Measurements from ENCODE around the gene CNIH3.

CNIH3 gene

DNA sequence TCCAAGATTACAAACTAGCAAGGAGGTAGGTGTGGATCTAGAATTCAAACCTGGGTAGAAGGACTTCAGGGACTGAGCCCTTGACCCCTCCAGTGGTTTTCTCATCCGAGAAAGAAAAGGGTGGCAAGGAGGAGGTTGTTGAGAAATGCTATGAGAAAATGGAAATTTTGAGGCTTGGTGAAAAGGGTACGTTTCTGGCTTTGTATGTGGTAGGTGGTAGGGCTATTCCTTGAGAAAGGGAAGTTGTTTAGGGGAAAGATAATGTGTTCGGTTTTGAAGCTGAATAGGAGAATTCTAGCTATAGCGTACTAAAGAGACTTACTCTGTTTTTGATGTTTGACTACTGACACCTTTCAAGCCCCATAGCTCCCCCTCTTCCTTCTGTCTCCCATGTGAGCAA, 133.8 kb downstream of the CNIH3 start:
- no peak for DNase-seq

DNA sequence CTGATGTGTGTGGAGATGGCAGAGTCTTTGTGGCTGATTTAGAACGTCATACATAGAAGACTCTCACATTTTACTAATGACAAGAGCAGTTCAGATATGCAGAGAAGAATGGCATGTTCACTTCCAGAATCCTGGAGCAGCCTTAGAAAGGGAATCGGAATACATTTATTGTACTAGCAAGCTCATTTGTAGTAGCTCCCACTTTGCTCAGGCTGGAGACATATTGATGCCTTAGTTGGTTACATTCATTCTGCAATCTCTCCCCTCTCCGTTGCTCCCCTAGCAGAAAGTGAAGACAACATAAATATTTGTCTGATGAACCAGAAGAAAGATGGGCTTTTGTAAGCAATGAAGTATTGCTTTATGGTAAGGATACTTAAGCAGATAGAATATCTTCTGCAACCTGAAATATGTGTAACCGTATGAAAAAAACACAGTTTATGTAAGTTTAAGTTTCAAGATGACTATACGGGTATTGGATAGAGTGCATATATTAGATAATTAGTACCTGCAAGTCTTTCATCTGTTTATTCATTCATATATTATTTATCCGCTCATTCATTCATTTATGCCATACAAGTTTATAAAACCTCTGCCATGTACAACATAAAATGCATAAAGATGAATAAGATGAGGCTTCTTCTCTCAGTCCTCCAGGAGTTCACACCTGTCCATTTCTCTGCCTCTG, 135.7 kb downstream of the CNIH3 start:
- DNase-seq = no peak

- DNase-seq = no peak
These were observed 137.4 kb downstream of the CNIH3 start for GRCh38 chr1:224753491-224753890.

GRCh38 chr1:224755586-224755985, 139.5 kb downstream of the CNIH3 start:
- DNase-seq = no peak

DNA sequence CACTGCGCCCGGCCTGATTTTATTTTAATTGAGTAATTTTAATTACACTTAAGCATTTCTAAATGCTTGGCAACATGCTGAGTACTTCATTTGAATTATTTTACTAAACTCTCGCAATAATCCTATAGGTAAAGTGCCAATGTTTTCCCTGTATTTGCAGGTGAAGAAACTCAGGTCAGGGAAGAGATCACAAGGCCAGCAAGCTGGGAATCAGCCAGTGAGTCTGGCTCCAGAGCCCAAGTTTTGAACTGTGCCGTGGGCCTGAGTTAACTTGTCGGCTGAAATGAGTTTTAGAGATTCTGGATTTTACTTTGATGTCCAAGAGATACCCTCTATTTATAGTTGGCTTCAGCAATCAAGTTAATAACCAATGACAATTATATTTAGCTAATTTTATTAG, 141.4 kb downstream of the CNIH3 start:
- no peak for DNase-seq

DNA sequence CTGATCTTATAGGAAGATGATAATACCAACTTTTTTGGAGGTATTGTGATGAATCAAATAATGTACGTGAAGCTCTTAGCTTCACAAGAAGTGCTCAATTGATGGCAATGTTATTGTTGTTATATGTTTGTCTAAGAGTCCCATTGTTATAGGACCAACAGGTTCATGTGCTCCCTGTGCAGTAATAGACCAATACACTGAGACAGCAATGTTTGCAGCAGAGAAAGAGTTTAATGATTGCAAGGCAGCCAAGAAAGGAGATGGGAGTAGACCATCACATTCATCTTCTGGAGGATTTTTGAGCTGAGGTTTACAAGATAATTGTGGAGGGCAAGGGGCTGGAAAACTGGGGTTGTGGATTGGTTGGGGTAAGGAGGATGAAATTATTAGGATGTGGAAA, 143.0 kb downstream of the CNIH3 start:
- no peak for DNase-seq

GRCh38 chr1:224759681-224760091, 143.6 kb downstream of the CNIH3 start:
- no peak for DNase-seq

DNA sequence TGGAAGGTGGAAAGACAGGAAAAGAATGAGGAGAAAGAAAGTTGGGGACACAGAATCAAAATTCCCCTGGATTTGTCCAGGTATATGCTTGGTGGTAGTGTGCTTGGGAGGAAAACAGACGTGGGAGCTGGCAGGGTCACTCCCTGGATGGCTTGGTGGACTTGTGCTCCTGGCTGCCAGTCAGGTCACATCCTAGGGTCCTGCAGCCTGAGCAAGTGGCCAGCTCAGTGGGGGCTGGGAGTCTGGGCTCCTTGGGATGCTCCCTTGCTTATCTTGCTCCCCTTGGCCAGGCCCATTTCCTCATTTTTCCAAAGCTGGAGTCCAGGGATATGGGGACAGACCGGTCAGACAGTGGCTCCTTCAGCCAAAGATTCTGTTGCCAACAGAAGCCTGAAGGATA, 144.0 kb downstream of the CNIH3 start:
- no peak for DNase-seq

DNA sequence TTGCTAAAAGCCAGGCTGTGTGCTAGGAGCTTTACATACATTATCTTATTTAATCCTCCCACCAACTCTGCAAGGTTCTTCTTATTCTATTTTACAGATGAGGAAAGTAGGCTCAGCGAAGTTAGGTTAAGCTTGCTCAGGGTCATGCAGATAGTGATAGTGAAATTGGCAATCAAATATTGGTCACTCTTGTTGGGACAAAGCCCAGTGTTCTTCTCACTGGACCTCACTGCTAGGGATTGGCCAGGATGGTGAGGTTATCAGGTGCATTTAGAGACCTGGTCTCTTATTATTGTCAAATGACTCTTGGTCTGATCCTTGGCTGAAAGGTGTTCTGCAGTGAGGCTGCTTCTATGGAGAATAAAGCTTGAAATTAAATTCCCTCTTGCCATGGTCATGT, 145.1 kb downstream of the CNIH3 start:
- DNase-seq = no peak

GRCh38 chr1:224762046-224762445, 145.9 kb downstream of the CNIH3 start:
- DNase-seq = no peak

DNA sequence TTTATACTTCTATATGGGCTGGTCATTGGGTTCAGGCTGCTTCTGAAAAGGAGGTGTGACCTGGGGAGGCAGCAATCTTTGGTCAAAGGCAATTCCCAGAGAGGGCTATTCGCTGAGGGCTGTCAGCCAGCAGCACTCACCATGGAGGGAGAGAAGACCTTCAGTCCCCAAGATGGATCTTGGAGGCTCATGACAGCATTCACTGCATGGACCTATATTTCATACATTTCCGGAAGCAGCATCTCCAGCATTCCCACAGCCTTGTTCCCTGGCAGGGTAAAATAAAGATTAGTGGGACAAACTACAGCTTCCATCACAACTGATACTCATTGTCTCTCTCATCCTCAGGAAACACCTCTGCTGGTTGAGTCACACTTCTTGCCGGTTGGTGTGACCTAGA, 146.6 kb downstream of the CNIH3 start:
- no peak for DNase-seq

GRCh38 chr1:224763126-224763775, 147.1 kb downstream of the CNIH3 start:
- no peak for DNase-seq

DNA sequence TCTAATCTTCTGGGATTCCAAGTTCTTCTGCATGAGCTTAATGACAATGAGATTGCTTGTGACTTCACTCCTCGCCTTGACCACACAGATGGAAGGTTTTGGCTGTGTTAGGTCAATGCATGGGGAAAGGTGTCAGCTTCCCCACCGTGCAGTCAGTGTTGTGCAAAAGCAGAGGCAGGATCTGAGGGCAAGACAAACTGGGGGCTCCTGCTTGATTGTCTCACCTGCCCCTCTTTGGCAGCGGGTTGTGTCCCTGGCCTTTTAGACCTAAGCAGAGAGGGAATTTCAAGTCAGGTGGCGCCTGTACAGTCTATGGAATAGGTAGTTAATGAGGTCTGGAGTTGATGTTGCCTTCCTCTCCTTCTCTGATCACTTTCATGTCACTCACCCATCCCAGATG, 150.1 kb downstream of the CNIH3 start:
- DNase-seq = no peak

- no peak for DNase-seq
These were observed 150.9 kb downstream of the CNIH3 start for GRCh38 chr1:224767031-224767430.

GRCh38 chr1:224767676-224768075, 151.6 kb downstream of the CNIH3 start:
- no peak for DNase-seq

DNA sequence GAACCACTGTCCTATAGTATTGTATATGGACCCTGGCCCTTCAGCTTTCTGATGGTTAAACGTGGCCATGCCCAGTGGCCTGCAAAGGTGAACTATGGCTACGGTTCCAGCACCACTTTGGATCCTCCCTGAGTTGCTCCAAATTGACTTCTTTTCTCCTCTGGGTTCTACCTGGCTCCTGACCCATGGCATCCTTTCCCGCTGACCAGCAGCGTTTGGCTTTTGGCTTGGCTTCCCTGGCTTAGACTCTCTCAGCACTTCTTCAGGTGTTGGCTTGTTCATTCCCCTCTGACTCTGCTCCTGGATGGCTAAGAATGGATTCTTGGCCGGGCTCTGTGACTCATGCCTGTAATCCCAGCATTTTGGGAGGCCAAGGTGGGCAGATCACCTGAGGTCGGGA, 152.9 kb downstream of the CNIH3 start:
- no peak for DNase-seq

DNA sequence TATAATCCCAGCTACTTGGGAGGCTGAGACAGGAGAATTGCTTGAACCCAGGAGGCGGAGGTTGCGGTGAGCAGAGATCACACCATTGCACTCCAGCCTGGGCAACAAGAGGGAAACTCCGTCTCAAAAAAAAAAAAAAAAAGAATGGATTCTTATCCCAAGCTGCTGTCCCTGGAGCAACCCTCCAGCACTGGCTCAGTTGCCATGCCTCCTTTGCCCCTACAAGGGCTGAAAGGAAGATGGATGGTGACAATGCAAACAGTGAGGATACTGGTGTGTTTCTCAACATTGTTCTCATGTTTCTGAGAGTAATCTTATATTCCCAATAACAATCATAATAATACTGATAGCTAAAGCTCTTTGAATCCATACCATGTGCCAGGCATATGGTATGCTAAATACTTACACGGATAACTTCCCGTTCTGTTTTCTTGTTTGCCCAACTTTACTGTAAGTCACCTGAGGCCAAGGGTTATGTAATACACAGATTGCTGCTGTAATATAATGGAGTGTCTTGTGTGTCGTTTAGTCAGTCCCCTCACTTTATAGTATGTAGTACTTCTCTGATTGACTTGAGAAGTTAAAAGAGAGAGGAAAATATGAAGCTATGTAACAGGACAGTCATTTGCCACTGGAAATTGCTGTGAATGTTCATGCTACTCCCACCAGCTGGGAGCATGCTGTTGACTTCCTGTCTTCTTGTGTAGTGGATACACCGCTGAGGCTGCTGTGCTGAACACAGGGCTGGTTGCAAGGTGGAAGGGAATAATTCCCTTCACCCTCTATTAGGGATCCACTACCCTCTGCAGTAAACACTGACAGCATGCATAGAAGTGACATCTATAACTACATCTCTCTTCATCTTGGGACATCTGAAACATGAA, 153.6 kb downstream of the CNIH3 start:
- DNase-seq = no peak

DNA sequence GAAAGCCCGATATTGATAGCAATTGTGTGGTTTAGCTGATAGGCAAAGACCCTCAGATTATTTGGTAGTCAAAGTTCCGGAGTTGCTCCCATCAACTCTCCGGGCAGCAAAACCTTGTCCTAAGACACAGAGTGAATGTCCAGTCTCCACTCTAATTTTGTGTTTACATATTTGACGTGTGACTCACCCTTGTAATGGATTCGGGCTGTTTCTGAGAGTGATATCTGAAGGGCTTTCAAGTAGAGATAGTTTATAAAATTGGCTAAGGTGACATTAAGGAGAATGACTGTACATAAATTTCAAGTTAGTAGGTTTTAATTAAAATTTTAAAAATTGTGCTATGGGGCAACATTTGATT, 154.2 kb downstream of the CNIH3 start:
- no peak for DNase-seq

DNA sequence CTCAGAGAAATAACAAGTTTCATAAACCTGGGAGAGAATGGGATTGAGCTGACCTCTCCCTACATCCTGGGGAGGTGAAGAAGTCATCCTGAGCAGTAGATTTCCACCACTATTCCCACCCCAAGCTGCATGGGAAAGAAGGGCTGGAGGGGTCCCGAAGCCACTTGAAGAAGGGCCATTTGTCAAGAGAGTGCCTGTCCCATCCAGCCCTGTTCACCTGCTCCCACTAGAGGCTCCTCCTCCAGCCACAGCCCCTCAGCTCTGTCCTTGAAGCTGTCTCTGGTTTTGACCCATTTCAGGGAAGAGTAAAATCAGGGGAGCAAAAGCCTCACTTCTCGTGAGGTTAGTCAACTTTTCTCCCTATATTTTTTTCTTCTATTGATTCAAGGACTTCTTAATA, 157.5 kb downstream of the CNIH3 start:
- DNase-seq = no peak

DNA sequence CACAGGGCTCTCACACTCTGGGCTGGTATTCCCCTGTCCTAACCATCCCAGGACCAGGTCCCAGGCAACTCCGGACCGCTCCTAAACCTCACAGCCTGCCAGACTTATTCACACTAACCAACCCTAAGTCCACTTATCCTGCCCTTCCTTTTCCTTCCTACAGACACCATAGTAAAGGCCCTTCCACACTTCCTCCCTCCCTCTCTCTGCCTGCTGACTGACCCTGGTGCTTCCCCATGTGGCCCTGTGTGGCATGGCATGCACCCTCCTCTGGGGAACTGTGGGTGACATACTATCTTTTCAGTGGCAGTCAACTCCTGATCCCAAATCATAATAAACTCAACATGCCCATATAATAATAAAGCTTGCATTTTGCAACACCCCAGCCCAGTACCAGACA, 158.3 kb downstream of the CNIH3 start:
- no peak for DNase-seq

GRCh38 chr1:224777180-224777579, 161.1 kb downstream of the CNIH3 start:
- DNase-seq = no peak

DNA sequence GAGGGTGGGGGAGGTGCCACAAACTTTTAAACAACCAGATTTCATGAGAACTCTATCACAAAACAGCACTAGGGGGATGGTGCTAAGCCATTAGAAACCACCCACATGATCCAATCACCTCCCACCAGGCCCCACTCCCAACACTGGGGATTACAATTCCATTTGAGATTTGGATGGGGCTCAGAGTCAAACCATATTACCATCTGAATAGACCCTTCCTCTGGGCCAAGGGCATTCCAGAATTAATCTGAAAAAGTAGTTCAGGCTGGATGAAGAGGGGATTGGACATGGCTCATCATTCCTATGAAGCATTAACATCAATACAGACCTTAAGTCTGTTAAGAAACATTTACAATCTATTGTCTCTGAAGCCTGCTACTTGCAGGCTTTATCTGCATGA, 163.4 kb downstream of the CNIH3 start:
- no peak for DNase-seq

DNA sequence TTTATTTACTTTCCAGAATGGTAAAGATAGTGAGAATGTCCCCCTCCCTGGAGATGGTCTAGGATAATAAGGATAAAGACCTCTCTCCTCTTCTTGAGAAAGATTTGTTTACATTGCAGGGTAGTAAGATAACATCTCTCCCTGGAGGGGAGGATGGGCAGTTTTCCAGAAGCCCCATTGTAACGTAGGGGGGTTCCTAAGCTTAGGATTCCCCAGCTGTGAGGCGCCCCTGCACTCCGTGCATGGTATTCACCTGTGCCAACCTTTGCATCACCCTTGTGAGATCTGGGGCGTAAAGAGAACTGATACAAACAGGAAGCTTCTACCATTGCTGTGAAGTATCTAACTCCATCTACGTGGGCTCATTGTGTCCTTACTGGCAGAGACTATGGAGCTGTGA, 164.6 kb downstream of the CNIH3 start:
- no peak for DNase-seq

DNA sequence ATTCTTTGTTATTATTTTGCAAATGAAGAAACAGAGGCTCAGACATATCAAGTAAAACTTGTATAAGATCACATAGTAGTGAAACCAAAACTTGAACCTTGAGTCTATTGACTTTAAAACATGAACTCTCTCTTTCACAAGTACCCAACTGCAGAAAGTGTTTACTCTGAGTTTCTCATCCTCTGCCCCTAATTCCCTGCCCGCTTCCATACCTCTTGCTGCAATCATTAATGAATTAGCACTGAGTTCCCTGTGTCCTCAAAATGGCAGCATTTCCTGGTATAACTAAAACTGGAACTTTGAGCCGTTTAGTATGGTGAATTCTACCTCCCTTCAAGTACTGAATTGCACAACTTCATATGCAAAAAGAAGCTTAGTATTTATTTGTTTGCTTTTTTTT, 165.7 kb downstream of the CNIH3 start:
- DNase-seq = no peak

Measured in activated effector memory CD4-positive, alpha-beta T cell treated with Interleukin-2 at 50 U/mL for 16 hours (primary cell).